ENCODE measurements around the gene SORCS3. TPM values are rescaled to one million over a fixed set of nuclear protein-coding genes. Genes with fewer than 3 reads are reported as not detected.

The SORCS3 gene
- total RNA-seq, 3 donors from 2014 or later (not counting 1 experiment from before 2014, with no cell fraction given) = 0.05 to 0.09 TPM; not detected in 1

DNA sequence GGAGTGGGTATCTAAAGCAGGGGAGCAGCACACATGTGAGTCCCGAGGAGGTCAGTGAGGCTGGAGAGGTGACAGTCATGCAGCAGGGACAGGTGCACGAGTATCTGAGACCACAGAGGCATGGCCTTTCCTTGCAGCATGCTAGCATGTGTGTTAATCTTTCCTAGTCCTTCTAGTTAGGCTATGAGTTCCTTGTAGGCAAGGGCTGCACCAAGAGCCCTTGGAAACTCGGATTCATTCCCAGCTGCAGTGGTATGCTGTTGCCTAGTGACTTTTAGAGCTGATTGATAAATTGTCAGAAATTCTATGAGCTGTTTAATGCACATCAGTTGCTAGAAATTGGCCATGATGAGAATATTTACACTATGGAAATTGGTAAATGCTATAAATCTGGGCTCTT lies 132.0 kb downstream of the SORCS3 start:
- TF ChIP-seq, protein P1, sequence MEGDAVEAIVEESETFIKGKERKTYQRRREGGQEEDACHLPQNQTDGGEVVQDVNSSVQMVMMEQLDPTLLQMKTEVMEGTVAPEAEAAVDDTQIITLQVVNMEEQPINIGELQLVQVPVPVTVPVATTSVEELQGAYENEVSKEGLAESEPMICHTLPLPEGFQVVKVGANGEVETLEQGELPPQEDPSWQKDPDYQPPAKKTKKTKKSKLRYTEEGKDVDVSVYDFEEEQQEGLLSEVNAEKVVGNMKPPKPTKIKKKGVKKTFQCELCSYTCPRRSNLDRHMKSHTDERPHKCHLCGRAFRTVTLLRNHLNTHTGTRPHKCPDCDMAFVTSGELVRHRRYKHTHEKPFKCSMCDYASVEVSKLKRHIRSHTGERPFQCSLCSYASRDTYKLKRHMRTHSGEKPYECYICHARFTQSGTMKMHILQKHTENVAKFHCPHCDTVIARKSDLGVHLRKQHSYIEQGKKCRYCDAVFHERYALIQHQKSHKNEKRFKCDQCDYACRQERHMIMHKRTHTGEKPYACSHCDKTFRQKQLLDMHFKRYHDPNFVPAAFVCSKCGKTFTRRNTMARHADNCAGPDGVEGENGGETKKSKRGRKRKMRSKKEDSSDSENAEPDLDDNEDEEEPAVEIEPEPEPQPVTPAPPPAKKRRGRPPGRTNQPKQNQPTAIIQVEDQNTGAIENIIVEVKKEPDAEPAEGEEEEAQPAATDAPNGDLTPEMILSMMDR (IDR thresholded peaks at IDR 0.05) = no peak
- ATAC-seq = no peak
- DNase-seq = no peak
- H3K4me1 ChIP-seq (ENCODE audit: control insufficient read depth, insufficient read depth, low read length) = no peaks in the 10 kb centered on the region
- Mint-ChIP-seq H3K36me3 (no peaks in the 10 kb centered on the region), H3K4me3 (no peak overlapping the region), H3K9me3 (no peaks in the 10 kb centered on the region), H3K27me3 (ENCODE audit: low read depth in 2 of 2) (peaks cover 0 to 9% of the 10 kb centered on the region in 2 donors), H3K4me1 (no peaks in the 10 kb centered on the region), H3K27ac (no peak overlapping the region)
- H3K27ac ChIP-seq (ENCODE audit: low read length) = no peak overlapping the region
- H3K4me3 ChIP-seq (ENCODE audit: low read length) = no peak overlapping the region
- 45% methylated on average over 3 of the region's 3 CpGs for WGBS (ENCODE audit: insufficient coverage)
- intact Hi-C loops (cut with micrococcal nuclease) = no loop called here
- no peaks in the 10 kb centered on the region for H3K9me3 ChIP-seq (ENCODE audit: control insufficient read depth, insufficient read depth, low read length)
- no peaks in the 10 kb centered on the region for H3K36me3 ChIP-seq (ENCODE audit: control insufficient read depth, insufficient read depth, low read length)
- no peaks in the 10 kb centered on the region for H3K27me3 ChIP-seq (ENCODE audit: control insufficient read depth, insufficient read depth, low read length)

DNA sequence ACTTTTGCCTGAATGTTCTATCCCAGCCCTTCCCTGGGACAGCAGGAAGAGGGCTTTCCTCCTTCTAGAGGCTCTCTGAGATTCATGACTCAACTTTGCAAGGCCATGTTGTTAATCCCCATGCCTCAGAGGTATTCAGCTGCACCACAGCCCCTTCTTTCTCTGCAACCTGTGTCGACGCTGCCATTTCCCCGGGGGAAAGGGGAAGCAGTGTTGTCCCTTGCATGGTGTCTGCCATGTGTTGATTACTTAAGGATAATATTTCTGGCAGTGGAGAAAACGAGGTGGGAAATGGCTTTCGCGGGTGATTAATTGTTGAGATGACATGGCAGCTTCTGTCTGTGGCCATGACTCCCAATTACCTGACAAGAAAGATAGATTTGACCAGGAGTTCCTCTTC lies 133.1 kb downstream of the SORCS3 start:
- no peaks in the 10 kb centered on the region for H3K4me1 Mint-ChIP-seq
- WGBS (ENCODE audit: insufficient coverage) = 56% methylated on average over 6 of the region's 6 CpGs
- peaks cover 0 to 10% of the 10 kb centered on the region in 2 donors for H3K27me3 Mint-ChIP-seq (ENCODE audit: low read depth in 2 of 2)
- intact Hi-C loops (cut with micrococcal nuclease) = no loop called here
- no peak overlapping the region for H3K4me3 Mint-ChIP-seq
- H3K27ac Mint-ChIP-seq = no peak overlapping the region
- ATAC-seq (no peak), DNase-seq (no peak)
- H3K9me3 Mint-ChIP-seq = no peaks in the 10 kb centered on the region
- Histone ChIP-seq H3K4me1 (ENCODE audit: control insufficient read depth, insufficient read depth, low read length) (no peaks in the 10 kb centered on the region), H3K27me3 (ENCODE audit: control insufficient read depth, insufficient read depth, low read length) (no peaks in the 10 kb centered on the region), H3K4me3 (ENCODE audit: low read length) (no peak overlapping the region), H3K9me3 (ENCODE audit: control insufficient read depth, insufficient read depth, low read length) (no peaks in the 10 kb centered on the region), H3K27ac (ENCODE audit: low read length) (no peak overlapping the region), H3K36me3 (ENCODE audit: control insufficient read depth, insufficient read depth, low read length) (no peaks in the 10 kb centered on the region)
- no peaks in the 10 kb centered on the region for H3K36me3 Mint-ChIP-seq
- TF ChIP-seq, protein P1 (IDR thresholded peaks at IDR 0.05) = no peak

DNA sequence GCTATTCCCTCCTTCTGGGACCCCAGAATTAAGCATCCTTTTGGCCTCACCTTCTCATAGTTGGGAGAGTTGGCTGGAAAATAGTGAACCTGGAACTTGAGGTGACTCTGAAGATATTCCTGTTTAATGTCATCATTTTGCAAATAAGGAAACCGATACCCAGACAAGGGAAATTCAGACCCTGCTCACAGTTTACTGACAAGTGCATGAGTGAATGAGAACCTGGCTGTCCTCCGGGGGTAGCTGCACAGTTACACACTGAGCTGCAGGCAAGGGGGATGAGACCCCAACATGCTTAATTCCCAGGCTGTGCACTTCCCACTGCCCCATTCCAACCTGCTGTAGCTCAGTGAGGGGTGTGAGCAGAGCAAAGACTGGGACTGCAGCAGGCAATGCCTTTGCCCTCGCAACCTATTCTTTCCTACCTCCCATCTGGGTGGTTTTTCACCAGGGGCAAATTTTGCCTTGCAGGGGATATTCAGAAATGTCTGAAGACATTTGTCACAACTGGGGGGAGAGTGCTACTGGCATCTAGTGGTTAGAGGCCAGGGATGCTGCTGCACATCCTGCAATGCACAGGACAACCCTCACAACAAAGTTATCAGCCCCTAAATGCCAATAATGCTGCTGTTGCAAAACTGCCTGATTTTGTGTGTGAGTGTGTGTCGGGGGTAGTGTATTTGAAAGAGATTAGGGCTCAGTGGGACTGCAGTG lies 136.2 kb downstream of the SORCS3 start:
- Mint-ChIP-seq H3K4me3 (no peak overlapping the region), H3K36me3 (no peaks in the 10 kb centered on the region), H3K27me3 (ENCODE audit: low read depth in 2 of 2) (peaks cover 0 to 11% of the 10 kb centered on the region in 2 donors), H3K4me1 (no peaks in the 10 kb centered on the region), H3K27ac (no peak overlapping the region), H3K9me3 (no peaks in the 10 kb centered on the region)
- TF ChIP-seq, protein P1 (IDR thresholded peaks at IDR 0.05) = no peak
- no peak overlapping the region for H3K4me3 ChIP-seq (ENCODE audit: low read length)
- H3K27me3 ChIP-seq (ENCODE audit: control insufficient read depth, insufficient read depth, low read length) = no peaks in the 10 kb centered on the region
- DNase-seq (no peak), ATAC-seq (no peak)
- H3K9me3 ChIP-seq (ENCODE audit: control insufficient read depth, insufficient read depth, low read length) = no peaks in the 10 kb centered on the region
- WGBS (ENCODE audit: insufficient coverage) = 71% methylated on average over 3 of the region's 4 CpGs
- no peaks in the 10 kb centered on the region for H3K36me3 ChIP-seq (ENCODE audit: control insufficient read depth, insufficient read depth, low read length)
- no peak overlapping the region for H3K27ac ChIP-seq (ENCODE audit: low read length)
- intact Hi-C loops (cut with micrococcal nuclease) = no loop called here
- no peaks in the 10 kb centered on the region for H3K4me1 ChIP-seq (ENCODE audit: control insufficient read depth, insufficient read depth, low read length)

DNA sequence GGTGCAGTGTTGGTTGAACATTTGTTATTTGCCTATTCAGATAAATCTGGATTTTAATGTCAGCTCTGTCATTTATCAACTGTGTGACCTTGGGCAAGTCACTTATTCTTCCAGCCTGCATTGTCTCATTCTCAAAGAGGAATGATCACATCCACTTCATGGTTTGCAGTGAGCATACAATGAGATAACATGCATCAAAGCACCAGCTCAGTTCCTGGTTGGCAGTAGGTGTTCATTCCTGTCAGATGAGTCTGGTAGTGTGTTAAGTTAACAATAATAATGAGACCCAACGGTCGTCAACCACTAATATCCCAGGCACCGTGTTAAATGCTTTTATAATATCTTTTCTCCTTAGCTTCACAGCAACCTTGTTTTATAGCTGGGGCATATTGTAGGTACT lies 137.3 kb downstream of the SORCS3 start:
- DNase-seq = no peak
- H3K36me3 ChIP-seq (ENCODE audit: control insufficient read depth, insufficient read depth, low read length) = no peaks in the 10 kb centered on the region
- Mint-ChIP-seq H3K27ac (no peak overlapping the region), H3K4me1 (no peaks in the 10 kb centered on the region), H3K36me3 (no peaks in the 10 kb centered on the region), H3K27me3 (ENCODE audit: low read depth in 2 of 2) (peaks cover 0 to 6% of the 10 kb centered on the region in 2 donors), H3K4me3 (no peak overlapping the region), H3K9me3 (no peaks in the 10 kb centered on the region)
- H3K4me1 ChIP-seq (ENCODE audit: control insufficient read depth, insufficient read depth, low read length) = no peaks in the 10 kb centered on the region
- H3K9me3 ChIP-seq (ENCODE audit: control insufficient read depth, insufficient read depth, low read length) = no peaks in the 10 kb centered on the region
- WGBS (ENCODE audit: insufficient coverage) = no CpG with 5 or more reads among the region's 3 CpGs
- intact Hi-C loops (cut with micrococcal nuclease) = no loop called here
- TF ChIP-seq, protein P1 (IDR thresholded peaks at IDR 0.05) = no peak
- H3K27ac ChIP-seq (ENCODE audit: low read length) = no peak overlapping the region
- H3K4me3 ChIP-seq (ENCODE audit: low read length) = no peak overlapping the region
- no peak for ATAC-seq
- H3K27me3 ChIP-seq (ENCODE audit: control insufficient read depth, insufficient read depth, low read length) = no peaks in the 10 kb centered on the region

Data from natural killer cell (primary cell).